HG03460 (cell line): ENCODE measurements around the gene PANX3.

Experiments
- ATAC-seq: cut with Tn5 transposase; IDR thresholded peaks from one replicate; pipeline ENCODE4 v1.9.1; 2021; ENCODE audit not compliant: unreplicated experiment

The PANX3 gene

GRCh38 chr11:124612567-124613246, 1.5 kb downstream of the PANX3 start:
- no peak for ATAC-seq

- ATAC-seq, result no peak
Measured at GRCh38 chr11:124618863-124619262, 7.6 kb downstream of the PANX3 start.

- ATAC-seq, result peak; percentile 99
Measured at GRCh38 chr11:124622531-124623451, 11.6 kb downstream of the PANX3 start, which contains the start of gene TBRG1. TBRG1 (plus strand) TSS chr11:124622864; CDS start chr11:124623084, 220 bp downstream.

DNA sequence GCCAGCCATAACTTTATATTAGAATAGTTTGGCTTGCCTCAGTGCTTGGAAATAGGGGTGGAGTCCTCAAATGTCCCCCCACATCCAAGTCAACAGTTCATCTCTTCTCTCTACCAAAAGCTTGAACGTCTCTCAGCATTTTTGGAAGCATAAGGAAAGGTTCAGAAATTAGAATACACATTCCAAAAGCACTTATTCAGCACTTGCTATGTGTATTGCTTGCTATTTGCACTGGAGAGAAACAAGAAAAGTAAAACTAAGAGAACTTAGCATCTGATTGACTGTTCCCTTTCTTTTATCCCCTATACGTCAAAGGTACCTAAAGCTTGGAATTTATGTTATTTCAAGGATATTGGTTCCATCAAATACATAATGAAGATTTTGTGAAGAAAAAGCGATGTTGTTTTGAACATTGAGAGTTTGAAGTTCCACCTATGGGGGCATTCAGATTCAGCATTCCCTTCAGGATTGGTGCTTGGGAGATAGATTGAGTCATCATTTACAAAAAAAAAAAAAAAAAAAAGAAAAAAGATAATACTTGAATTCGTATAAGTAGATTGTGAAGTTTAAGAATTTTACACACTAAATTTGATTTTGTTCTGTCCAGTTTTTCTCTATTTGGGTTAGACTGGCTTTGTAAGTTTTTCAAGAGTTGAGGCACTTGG, 12.8 kb downstream of the PANX3 start:
- no peak for ATAC-seq

GRCh38 chr11:124625504-124626168, 14.4 kb downstream of the PANX3 start:
- ATAC-seq, result no peak

DNA sequence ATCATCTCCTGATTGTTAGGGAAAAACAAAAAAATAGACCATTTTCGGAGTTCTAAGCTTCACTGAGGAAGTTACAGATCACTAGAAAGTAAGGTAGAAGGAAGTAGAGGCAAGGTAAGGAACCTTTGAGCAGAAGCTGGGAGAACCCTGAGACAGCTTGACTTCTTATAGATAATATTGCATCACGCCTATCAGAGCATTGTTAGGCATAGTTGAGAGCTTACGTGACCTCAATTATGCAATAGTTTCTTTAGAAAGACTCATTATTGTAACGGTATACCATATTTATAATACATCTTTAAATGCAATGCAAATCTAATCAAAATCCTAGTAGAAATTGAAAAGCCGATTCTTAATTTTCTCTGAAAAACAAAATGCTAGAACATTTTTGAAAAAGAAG, 16.3 kb downstream of the PANX3 start:
- ATAC-seq, result no peak

GRCh38 chr11:124629961-124630360, 18.7 kb downstream of the PANX3 start:
- no peak for ATAC-seq

DNA sequence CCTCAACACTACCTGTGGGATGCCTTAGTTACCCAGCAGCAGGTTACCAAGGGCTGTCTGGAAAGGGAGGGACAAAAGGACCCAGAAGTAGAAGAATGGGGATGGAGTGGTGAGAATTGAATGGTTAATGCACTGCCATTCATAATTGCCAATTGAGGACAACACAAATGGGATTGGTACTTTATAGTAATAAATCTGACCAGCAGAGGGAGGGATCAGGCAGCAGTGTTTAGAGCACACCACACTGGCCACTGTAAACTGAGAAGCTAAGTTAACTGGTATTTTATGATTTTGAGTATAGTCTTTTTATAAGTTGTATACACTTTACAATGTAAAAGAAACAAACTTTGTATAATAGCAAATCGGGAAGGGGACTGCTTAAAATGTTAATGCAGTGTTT, 22.1 kb downstream of the PANX3 start:
- no peak for ATAC-seq

- no peak for ATAC-seq
Measured at GRCh38 chr11:124635932-124636331, 24.7 kb downstream of the PANX3 start.

DNA sequence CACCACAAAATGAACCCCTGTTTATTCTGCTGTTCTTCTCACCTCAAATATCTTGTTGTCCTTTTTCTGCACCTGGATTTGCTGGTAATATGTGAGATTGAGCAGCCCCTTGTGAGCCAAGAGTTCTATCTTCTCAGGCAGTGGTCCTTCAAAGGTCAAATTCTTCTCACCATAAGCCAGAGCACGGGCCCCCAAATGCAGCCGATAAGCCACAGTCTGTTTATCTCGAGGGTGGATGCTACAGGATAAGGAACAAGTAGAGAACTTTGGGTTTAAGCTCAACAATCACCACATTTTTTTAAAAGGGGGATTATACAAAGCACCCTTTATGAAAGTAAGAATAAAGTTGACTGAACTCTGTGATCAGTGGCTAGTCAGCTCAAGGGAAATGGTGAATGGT, 27.3 kb downstream of the PANX3 start:
- no peak for ATAC-seq

DNA sequence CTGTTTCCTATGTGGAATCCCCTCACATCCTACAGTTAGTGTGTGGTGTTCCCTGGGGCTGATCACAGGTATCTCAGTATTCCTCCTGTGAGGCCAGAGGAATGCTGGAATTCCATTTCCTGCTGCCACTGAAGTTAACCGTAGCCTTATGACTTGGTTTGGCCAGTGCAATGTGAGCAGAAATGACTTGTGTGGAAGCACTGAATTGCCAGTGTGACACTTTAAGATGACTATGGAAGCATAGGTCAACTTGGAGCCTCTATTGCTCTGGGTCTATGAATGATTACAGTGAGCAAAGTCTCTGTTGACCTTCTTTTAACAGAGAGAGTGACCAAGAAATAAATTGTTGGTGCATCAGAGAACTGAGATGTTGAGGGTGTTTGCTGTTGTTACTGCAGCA, 28.0 kb downstream of the PANX3 start:
- ATAC-seq, result no peak

GRCh38 chr11:124640666-124641065, 29.4 kb downstream of the PANX3 start:
- ATAC-seq, result no peak

DNA sequence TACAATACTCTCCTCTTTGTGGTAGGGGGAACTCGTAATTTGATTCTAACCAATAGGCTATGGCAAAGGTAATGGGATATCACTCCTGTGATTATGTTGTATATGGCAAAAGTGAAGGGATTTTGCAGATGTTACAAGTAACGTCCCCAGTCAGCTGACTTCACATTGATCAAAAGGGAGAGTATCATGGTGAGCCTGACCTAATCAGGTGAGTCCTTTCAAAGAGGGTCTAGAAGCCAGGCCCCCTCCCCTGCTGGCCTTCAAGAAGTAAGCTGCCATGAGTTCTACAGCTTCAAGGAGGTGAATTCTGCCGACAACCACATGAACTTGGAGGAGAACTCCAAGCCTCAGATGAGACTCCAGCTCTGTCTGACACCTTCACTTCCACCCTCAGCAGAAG, 31.4 kb downstream of the PANX3 start:
- no peak for ATAC-seq

GRCh38 chr11:124643042-124643604, 31.9 kb downstream of the PANX3 start:
- ATAC-seq, result no peak

- no peak for ATAC-seq
Measured at GRCh38 chr11:124643605-124644425, 32.6 kb downstream of the PANX3 start.

GRCh38 chr11:124644426-124645280, 33.4 kb downstream of the PANX3 start:
- peak; percentile 54 for ATAC-seq

GRCh38 chr11:124646148-124646547, 34.9 kb downstream of the PANX3 start:
- ATAC-seq, result no peak

DNA sequence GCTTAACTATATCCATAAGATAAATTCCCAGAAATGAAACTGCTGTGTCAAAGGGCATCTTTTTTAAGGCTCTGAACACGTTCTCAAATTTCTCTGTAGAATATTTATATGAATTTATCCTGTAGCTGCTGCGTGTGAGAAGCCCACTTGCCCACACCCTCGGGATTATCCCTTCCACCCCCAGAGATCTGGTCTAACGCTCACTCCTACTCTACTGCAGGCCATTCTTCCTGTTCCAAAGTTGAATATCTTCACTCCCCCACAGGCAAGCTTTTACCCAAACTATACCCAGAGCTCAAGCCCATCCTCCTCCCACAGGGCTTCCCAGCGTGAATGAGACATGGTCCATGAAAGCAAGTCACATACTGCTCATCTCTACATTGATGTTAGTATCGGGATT, 37.4 kb downstream of the PANX3 start:
- ATAC-seq, result no peak
